Nephron (organoid): ENCODE measurements around the gene MLYCD.
"Not testable (repeated sequence)": the region's sequence is repeated elsewhere in the genome, so short reads cannot be mapped to it uniquely, and the experiment has no call there.

Experiments
- H3K27ac Mint-ChIP-seq, 3 experiments: 2 replicates each; pipeline ENCODE4 v1.8.0; 2020; ENCODE audit warnings: mixed read lengths in 3 of 3, mild to moderate bottlenecking in 2 of 3, moderate library complexity in 1 of 3
- H3K27me3 Mint-ChIP-seq: 2 replicates; pipeline ENCODE4 v1.8.0; 2021; ENCODE audit warnings: low read depth, mild to moderate bottlenecking, moderate library complexity, mixed read lengths
- H3K36me3 Mint-ChIP-seq: 2 replicates; pipeline ENCODE4 v1.8.0; 2020; ENCODE audit warnings: low read depth, mixed read lengths
- H3K4me1 Mint-ChIP-seq: 2 replicates; pipeline ENCODE4 v1.8.0; 2020; ENCODE audit warnings: mixed read lengths
- H3K4me3 Mint-ChIP-seq, 3 experiments: 2 replicates each; pipeline ENCODE4 v1.8.0; 2020; ENCODE audit warnings: mild to moderate bottlenecking in 3 of 3, mixed read lengths in 3 of 3, moderate library complexity in 2 of 3
- H3K9me3 Mint-ChIP-seq: 2 replicates; pipeline ENCODE4 v1.8.0; 2020; ENCODE audit warnings: mixed read lengths
- TF ChIP-seq, protein P1 (sequence below), 3 experiments: fragments of 200-600 bp; sonication (generic); IDR thresholded peaks; one replicate each; pipeline ENCODE4 v1.5.0; 2021; ENCODE audit warnings: antibody characterized with exemption in 3 of 3; ENCODE audit not compliant: unreplicated experiment in 3 of 3

Gene MLYCD

DNA sequence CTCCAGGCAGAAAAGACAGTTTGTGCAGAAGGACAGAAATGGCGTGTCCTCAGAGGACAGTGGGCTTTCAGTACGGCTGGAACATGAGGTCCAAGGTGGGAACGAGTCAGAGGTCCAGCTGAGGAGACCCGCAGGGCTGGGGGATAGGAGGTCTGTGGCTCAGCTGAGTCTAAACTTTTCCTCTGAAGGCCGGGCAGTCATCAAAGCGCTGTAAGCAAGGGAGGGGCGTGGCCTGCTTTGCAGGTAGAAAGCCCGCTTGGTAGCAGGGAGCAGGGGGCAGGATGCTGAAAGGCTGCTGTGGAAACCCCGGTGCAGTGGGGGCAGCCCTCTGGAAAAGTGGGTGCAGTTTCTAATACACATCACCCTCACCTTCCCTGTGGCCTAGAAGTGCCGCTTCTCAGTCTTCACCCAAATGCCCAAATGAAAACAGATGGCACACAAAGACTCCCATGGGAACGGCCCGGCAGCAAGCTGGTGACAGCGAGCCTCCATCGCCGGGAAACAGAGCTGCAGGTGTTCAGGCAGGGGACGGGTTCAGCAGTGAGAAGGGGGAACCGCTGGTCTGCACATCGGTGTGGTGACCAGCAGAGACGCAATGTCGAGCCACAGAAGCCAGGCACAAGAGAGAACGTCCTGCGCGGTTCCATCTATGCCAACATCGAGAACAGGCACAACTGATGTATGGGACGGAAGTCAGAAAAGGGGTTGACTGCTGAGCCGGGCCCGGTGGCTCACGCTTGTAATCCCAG is 41.9 kb downstream of the MLYCD start:
- Mint-ChIP-seq H3K4me3 (no peak overlapping the region), H3K36me3 (no peaks in the 10 kb centered on the region), H3K4me1 (no peaks in the 10 kb centered on the region), H3K27ac (no peak overlapping the region), H3K9me3 (no peaks in the 10 kb centered on the region), H3K27me3 (peaks cover 11% of the 10 kb centered on the region)
- TF ChIP-seq, protein P1, sequence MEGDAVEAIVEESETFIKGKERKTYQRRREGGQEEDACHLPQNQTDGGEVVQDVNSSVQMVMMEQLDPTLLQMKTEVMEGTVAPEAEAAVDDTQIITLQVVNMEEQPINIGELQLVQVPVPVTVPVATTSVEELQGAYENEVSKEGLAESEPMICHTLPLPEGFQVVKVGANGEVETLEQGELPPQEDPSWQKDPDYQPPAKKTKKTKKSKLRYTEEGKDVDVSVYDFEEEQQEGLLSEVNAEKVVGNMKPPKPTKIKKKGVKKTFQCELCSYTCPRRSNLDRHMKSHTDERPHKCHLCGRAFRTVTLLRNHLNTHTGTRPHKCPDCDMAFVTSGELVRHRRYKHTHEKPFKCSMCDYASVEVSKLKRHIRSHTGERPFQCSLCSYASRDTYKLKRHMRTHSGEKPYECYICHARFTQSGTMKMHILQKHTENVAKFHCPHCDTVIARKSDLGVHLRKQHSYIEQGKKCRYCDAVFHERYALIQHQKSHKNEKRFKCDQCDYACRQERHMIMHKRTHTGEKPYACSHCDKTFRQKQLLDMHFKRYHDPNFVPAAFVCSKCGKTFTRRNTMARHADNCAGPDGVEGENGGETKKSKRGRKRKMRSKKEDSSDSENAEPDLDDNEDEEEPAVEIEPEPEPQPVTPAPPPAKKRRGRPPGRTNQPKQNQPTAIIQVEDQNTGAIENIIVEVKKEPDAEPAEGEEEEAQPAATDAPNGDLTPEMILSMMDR (IDR thresholded peaks at IDR 0.05; ENCODE audit: unreplicated experiment in 3 of 3) = no peak

DNA sequence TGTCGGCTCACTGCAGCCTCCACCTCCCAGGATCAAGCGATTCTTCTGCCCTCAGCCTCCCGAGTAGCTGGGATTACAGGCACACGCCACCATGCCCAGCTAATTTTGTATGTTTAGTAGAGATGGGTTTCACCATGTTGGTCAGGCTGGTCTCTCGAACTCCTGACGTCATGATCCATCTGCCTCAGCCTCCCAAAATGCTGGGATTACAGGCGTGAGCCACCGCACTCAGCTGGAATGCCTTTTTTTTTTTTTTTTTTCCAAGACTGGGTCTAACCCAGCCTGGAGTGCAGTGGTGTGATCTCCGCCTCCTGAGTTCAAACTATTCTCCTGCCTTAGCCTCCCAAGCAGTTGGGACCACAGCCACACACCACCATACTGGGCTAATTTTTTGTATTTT is 42.6 kb downstream of the MLYCD start:
- H3K4me1 Mint-ChIP-seq, H3K27ac Mint-ChIP-seq, H3K4me3 Mint-ChIP-seq, H3K9me3 Mint-ChIP-seq, H3K36me3 Mint-ChIP-seq: not testable (repeated sequence)
- peaks cover 11% of the 10 kb centered on the region for H3K27me3 Mint-ChIP-seq

DNA sequence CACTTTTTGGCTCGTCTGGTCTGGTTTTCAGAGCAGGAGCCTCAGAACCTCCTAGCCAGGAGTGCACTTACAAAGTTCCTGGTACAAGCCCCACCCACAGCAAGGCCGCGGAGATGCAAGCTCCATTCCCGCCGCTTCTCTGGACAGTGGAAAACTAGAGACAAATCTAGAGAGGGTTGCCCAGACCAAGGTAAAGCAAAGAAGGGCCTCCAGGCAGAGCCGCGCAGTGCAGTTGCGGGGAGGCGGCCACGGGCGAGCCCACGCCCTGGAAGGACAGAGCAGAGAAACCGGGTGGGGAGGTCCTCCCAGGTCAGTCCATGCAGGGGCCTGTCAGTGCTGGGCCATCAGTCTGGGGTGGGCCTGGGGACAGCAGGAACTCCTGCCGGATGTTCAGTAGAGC is 43.2 kb downstream of the MLYCD start:
- Mint-ChIP-seq H3K27ac (no peak overlapping the region), H3K9me3 (no peaks in the 10 kb centered on the region), H3K4me1 (no peaks in the 10 kb centered on the region), H3K4me3 (no peak overlapping the region), H3K27me3 (peaks cover 11% of the 10 kb centered on the region), H3K36me3 (no peaks in the 10 kb centered on the region)
- TF ChIP-seq, protein P1 (IDR thresholded peaks at IDR 0.05; ENCODE audit: unreplicated experiment in 3 of 3) = no peak

DNA sequence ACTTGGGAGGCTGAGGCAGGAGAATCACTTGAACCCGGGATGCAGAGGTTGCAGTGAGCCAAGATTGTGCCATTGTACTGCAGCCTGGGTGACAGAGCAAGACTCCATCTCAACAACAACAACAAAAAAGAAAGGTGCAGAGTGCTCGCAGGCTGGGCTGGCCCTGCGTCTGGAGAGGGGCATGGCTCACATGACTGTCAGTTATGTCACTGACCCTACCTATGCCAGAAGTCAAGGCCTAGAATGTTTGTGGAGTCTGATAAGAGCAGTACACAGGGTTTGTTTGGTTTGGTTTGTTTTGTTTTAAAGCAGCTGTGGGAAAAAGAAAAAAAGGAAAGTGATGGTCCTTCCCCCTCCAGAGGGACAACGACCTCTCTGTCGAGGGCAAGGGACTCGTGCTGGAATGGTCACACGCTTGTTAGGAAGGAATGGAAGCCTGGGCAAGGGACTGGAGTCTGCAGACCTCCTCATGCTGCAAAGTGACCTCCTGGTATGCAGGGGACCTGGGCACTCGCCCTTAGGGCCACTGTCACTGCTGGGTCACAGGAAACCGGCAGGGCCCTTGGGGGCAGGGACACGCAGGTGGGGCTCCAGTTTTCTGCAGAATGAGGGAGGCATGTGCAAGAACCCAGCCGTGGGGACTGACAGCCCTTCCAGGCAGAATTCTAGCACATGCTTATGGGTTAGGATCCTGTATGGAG is 44.0 kb downstream of the MLYCD start:
- H3K9me3 Mint-ChIP-seq = no peaks in the 10 kb centered on the region
- no peaks in the 10 kb centered on the region for H3K4me1 Mint-ChIP-seq
- H3K36me3 Mint-ChIP-seq = no peaks in the 10 kb centered on the region
- H3K27me3 Mint-ChIP-seq = peaks cover 11% of the 10 kb centered on the region
- no peak overlapping the region for H3K27ac Mint-ChIP-seq
- TF ChIP-seq, protein P1 (IDR thresholded peaks at IDR 0.05; ENCODE audit: unreplicated experiment in 3 of 3) = no peak
- no peak overlapping the region for H3K4me3 Mint-ChIP-seq

DNA sequence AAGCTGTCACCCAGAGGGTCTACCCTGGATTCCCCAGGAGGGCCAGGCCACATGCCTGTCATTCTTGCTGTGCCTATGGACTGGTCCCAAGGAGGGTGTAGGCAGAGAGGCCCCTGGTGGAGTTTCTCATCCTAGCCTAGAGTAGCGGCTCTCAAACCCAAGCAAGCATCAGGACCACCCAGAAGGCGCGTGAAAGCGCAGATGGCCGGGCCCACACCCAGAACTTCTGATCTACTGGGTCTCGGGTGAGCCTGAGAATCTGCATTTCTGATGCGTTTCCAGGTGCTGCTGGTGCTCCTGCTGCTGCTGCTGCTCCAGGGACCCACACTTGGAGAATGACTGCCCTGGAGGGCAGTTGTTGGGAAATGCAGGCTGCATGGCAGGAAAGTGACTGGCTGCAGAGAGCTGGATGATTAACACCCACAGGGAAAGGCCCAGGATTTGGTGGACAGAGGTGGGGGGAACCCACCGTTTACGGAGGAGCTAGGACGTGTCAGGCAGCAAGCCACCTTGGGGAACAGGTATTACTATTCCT is 44.7 kb downstream of the MLYCD start:
- TF ChIP-seq, protein P1 (IDR thresholded peaks at IDR 0.05; ENCODE audit: unreplicated experiment in 3 of 3) = no peak
- Mint-ChIP-seq H3K9me3 (no peaks in the 10 kb centered on the region), H3K4me3 (no peak overlapping the region), H3K36me3 (no peaks in the 10 kb centered on the region), H3K27me3 (peaks cover 11% of the 10 kb centered on the region), H3K4me1 (no peaks in the 10 kb centered on the region), H3K27ac (no peak overlapping the region)

DNA sequence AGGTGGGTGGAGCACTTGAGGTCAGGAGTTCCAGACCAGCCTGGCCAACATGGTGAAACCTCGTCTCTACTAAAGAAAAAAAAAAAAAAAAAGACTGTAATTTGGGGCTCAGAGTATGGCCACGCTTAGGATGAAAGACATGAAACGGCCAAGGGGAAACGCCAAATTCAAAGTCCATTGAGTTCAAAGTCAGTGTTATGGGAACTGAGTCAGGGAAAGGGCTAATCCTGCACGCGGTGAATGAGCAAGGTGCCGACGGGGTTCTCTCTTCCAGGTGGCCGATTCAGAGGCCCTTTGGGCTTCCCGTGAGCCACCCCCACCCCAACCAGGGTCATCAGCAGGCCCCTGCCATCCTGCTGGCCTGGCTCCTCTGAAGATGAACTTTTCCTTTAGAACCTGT is 46.7 kb downstream of the MLYCD start:
- H3K36me3 Mint-ChIP-seq = no peaks in the 10 kb centered on the region
- TF ChIP-seq, protein P1 (IDR thresholded peaks at IDR 0.05; ENCODE audit: unreplicated experiment in 3 of 3) = no peak
- H3K27ac Mint-ChIP-seq = no peak overlapping the region
- H3K9me3 Mint-ChIP-seq = no peaks in the 10 kb centered on the region
- H3K27me3 Mint-ChIP-seq = peaks cover 6% of the 10 kb centered on the region
- no peaks in the 10 kb centered on the region for H3K4me1 Mint-ChIP-seq
- no peak overlapping the region for H3K4me3 Mint-ChIP-seq
